Mesothelial cell of epicardium (in vitro differentiated cells): ENCODE results near the gene AEBP2. TPM values are rescaled to one million over a fixed set of nuclear protein-coding genes. Genes with fewer than 3 reads are reported as not detected.

Experiments
- DNase-seq, 2 experiments: peaks; one replicate each; pipeline ENCODE4 v3.0.0; 2021; ENCODE audit warnings: low spot score in 2 of 2; ENCODE audit not compliant: unreplicated experiment in 2 of 2
- H3K27ac Mint-ChIP-seq: 2 replicates; pipeline ENCODE4 v1.8.0; 2021; ENCODE audit warnings: mixed read lengths
- H3K27me3 Mint-ChIP-seq: 2 replicates; pipeline ENCODE4 v1.8.0; 2021; ENCODE audit warnings: low read depth, mixed read lengths
- H3K36me3 Mint-ChIP-seq: 2 replicates; pipeline ENCODE4 v1.8.0; 2021; ENCODE audit warnings: mixed read lengths
- H3K4me1 Mint-ChIP-seq: 2 replicates; pipeline ENCODE4 v1.8.0; 2021; ENCODE audit warnings: mixed read lengths
- H3K4me3 Mint-ChIP-seq: 2 replicates; pipeline ENCODE4 v1.8.0; 2021; ENCODE audit warnings: mild to moderate bottlenecking, moderate library complexity, mixed read lengths
- H3K9me3 Mint-ChIP-seq: 2 replicates; pipeline ENCODE4 v1.8.0; 2021; ENCODE audit warnings: mixed read lengths
- CTCF ChIP-seq: fragments of 200-600 bp; sonication (generic); IDR thresholded peaks from one replicate; pipeline ENCODE4 v1.5.0; 2021; ENCODE audit warnings: antibody characterized with exemption; ENCODE audit not compliant: unreplicated experiment
- total RNA-seq: library from RNA; stranded (reverse); gene quantifications from 3 replicates; pipeline ENCODE4 v1.2.1, GENCODE V29; 2021

The AEBP2 gene
- total RNA-seq, 1 donor from 2014 or later: 59.7 TPM

GRCh38 chr12:19430988-19431387 is 8.3 kb upstream of the AEBP2 start:
- TF ChIP-seq CTCF: no peak
- H3K27ac Mint-ChIP-seq: peak overlapping the region; percentile 99

GRCh38 chr12:19431407-19432308 is 7.6 kb upstream of the AEBP2 start:
- Mint-ChIP-seq H3K27me3 (no peaks in the 10 kb centered on the region), H3K4me3 (no peak overlapping the region), H3K27ac (peak overlapping the region; percentile 99), H3K9me3 (no peaks in the 10 kb centered on the region), H3K36me3 (peaks cover 2% of the 10 kb centered on the region), H3K4me1 (peaks cover 25% of the 10 kb centered on the region)
- TF ChIP-seq CTCF: no peak
- peak in 1 of 2 experiments; percentile 34 for DNase-seq

More at GRCh38 chr12:19430988-19431387, 8.3 kb upstream of the AEBP2 start:
- Mint-ChIP-seq H3K36me3 (peaks cover 2% of the 10 kb centered on the region), H3K9me3 (peaks cover 3% of the 10 kb centered on the region), H3K27me3 (no peaks in the 10 kb centered on the region), H3K4me1 (peaks cover 25% of the 10 kb centered on the region), H3K4me3 (no peak overlapping the region)
- no peak for DNase-seq

GRCh38 chr12:19432309-19433170 is 6.8 kb upstream of the AEBP2 start:
- Mint-ChIP-seq H3K9me3 (no peaks in the 10 kb centered on the region), H3K4me3 (no peak overlapping the region), H3K27ac (peak overlapping the region; percentile 99), H3K4me1 (peaks cover 25% of the 10 kb centered on the region), H3K27me3 (no peaks in the 10 kb centered on the region), H3K36me3 (peaks cover 2% of the 10 kb centered on the region)
- TF ChIP-seq CTCF: no peak
- no peak for DNase-seq

DNA sequence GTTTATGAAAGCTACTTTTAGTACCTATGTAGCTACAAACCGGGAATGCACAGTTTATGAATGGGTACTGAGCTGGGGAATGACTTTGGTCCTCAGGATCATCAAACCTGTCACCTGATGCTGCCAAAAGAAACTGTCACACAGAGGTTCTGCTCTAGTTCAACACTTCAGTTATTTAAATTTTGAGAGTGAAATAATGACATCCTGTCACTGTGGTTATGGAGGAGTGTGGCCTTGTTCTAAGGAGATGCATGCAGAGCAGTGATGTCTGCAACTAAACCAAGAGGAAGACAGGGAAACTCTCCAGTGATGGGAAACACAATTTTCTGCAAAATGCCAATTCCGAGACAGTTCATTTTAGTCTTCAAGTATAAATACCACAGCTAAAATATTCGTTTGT is 4.8 kb upstream of the AEBP2 start:
- peak overlapping the region; percentile 7 for H3K27ac Mint-ChIP-seq
- no peaks in the 10 kb centered on the region for H3K36me3 Mint-ChIP-seq
- no peaks in the 10 kb centered on the region for H3K9me3 Mint-ChIP-seq
- no peak for TF ChIP-seq CTCF
- DNase-seq: no peak
- H3K27me3 Mint-ChIP-seq: no peaks in the 10 kb centered on the region
- no peak overlapping the region for H3K4me3 Mint-ChIP-seq
- H3K4me1 Mint-ChIP-seq: peaks cover 23% of the 10 kb centered on the region

DNA sequence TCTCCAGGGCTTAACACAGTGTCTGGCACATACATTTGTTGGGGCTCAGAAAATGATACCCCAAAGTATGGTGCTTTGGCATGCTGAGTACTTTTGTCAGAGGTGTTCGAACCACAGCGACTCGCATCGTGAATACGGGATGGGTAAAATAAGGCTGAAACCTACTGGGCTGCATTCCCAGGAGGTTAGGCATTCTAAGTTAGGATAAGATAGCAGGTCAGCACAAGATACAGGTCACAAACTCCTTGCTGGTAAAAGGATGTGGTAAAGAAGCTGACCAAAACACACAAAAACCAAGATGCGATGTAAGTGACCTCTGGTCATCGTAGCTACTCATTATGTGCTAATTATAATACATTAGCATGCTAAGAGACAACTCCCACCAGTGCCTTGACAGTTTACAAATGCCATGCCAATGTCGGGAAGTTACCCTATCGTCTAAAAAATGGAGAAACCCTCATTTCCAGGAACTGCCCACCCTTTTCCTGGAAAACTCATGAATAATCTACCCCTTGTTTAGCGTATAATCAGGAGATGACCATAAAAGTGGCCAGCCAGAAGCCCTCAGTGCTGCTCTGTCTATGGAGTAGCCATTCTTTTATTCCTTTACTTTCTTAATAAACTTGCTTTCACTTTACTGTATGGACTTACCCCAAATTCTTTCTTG is 3.3 kb upstream of the AEBP2 start:
- no peak overlapping the region for H3K27ac Mint-ChIP-seq
- peaks cover 18% of the 10 kb centered on the region for H3K4me1 Mint-ChIP-seq
- DNase-seq: no peak
- H3K36me3 Mint-ChIP-seq: no peaks in the 10 kb centered on the region
- TF ChIP-seq CTCF: no peak
- H3K27me3 Mint-ChIP-seq: no peaks in the 10 kb centered on the region
- no peaks in the 10 kb centered on the region for H3K9me3 Mint-ChIP-seq
- H3K4me3 Mint-ChIP-seq: no peak overlapping the region
